NCI-H2107 treated with DMSO at 0.1 percent for 48 hours (cell line): Measurements from ENCODE around the gene SLCO1A2.

Source experiments
- DNase-seq: peaks from one replicate; lab custom pipeline; 2025; ENCODE audit not compliant: unreplicated experiment; lab: John Stamatoyannopoulos, UW

Gene SLCO1A2

GRCh38 chr12:21220266-21220665, 114.5 kb downstream of the SLCO1A2 start:
- no peak for DNase-seq

DNA sequence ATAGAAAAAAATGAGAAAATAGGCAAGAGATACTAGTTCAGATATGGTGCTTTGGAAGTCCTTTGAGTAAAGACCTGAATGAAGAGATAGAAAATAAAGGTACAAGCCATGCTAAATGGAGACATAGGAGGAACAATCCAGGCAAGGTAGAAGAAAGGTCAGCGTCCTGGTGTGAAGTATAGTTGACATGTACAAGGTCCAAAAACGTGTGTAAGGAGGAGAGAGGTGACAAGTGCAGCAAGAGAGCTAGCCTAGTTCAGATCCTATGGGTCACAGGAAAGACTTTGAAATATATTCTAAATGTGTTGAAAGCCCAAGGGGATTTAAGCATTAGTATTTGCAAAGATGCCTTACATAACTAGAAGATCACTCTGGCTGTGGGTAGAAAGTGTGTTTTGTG, 115.5 kb downstream of the SLCO1A2 start:
- no peak for DNase-seq
